HG03280 (cell line): ENCODE measurements around the gene COPS9.

Experiments
- ATAC-seq: cut with Tn5 transposase; IDR thresholded peaks from one replicate; pipeline ENCODE4 v1.9.1; 2021; ENCODE audit warnings: mild to moderate bottlenecking, moderate library complexity; ENCODE audit not compliant: unreplicated experiment

Gene COPS9

GRCh38 chr2:240121675-240122074 is 14.4 kb downstream of the COPS9 start:
- no peak for ATAC-seq

- no peak for ATAC-seq
Measured at GRCh38 chr2:240121190-240121589, 14.9 kb downstream of the COPS9 start.

GRCh38 chr2:240114233-240114632 is 21.9 kb downstream of the COPS9 start:
- ATAC-seq = no peak

- no peak for ATAC-seq
Measured at GRCh38 chr2:240112914-240113690, 23.0 kb downstream of the COPS9 start.

GRCh38 chr2:240111253-240111652 is 24.9 kb downstream of the COPS9 start:
- no peak for ATAC-seq

- ATAC-seq = no peak
Measured at GRCh38 chr2:240109386-240109785, 26.7 kb downstream of the COPS9 start.

- no peak for ATAC-seq
Measured at GRCh38 chr2:240107477-240107796, 28.7 kb downstream of the COPS9 start.

- ATAC-seq = no peak
Measured at GRCh38 chr2:240106765-240107476, 29.2 kb downstream of the COPS9 start.

GRCh38 chr2:240105982-240106381 is 30.1 kb downstream of the COPS9 start:
- no peak for ATAC-seq

- ATAC-seq = no peak
Measured at GRCh38 chr2:240103136-240103535, 33.0 kb downstream of the COPS9 start.

GRCh38 chr2:240098349-240098748 is 37.8 kb downstream of the COPS9 start:
- ATAC-seq = no peak

GRCh38 chr2:240095556-240096523 is 40.3 kb downstream of the COPS9 start:
- ATAC-seq = no peak

- no peak for ATAC-seq
Measured at GRCh38 chr2:240089306-240089705, 46.8 kb downstream of the COPS9 start.

GRCh38 chr2:240086563-240086962 is 49.5 kb downstream of the COPS9 start:
- ATAC-seq = no peak
